ENCODE results near the gene ZFP90. TPM values are rescaled to one million over a fixed set of nuclear protein-coding genes. Genes with fewer than 3 reads are reported as not detected.

The ZFP90 gene
- total RNA-seq, 1 donor from 2014 or later = 11.2 TPM

- no peak for DNase-seq (ENCODE audit: low read depth in 2 of 2)
Measured at GRCh38 chr16:68577352-68577853, 38.3 kb downstream of the ZFP90 start.

GRCh38 chr16:68590201-68590994 is 51.3 kb downstream of the ZFP90 start:
- DNase-seq (ENCODE audit: low read depth in 2 of 2) = peak; percentile 10 to 57

DNA sequence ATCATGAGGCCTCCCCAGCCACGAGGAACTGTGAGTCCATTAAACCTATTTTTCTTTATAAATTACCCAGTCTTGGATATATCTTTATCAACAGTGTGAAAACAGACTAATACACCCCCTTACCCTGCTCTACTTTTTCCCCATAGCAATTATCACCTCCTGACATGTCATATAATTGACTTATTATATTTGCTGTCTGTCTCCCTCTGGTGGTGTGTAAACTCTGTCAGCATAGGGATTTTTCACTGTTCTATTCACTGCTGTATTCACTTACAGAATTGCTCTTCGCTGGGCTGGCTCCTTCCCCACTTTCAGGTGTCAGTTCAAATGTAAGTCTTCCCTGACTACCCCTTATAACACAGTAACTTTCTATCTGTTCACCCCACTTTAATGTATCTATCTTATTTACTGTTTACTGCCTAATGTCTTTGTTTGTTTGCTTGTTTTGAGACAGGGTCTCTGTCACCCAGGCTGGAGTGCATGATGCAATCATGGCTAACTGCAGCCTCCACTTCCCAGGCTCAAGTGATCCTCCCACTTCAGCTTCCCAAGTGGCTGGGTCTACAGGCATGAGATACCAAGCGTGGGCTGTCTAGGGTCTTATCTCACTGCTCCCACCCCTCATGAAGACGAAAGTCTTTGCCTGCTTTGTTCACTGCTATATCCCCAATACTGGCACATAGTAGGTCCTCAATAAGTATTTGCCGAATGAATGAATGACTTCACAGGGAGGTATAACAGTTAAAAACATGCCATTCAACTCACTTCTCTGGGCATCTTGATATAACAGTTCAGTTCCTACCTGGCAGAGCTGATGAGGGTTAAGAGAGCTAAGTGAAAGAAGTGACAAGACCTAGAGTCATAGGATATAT is 53.6 kb downstream of the ZFP90 start:
- peak; percentile 5 to 47 for DNase-seq (ENCODE audit: low read depth in 2 of 2)

DNA sequence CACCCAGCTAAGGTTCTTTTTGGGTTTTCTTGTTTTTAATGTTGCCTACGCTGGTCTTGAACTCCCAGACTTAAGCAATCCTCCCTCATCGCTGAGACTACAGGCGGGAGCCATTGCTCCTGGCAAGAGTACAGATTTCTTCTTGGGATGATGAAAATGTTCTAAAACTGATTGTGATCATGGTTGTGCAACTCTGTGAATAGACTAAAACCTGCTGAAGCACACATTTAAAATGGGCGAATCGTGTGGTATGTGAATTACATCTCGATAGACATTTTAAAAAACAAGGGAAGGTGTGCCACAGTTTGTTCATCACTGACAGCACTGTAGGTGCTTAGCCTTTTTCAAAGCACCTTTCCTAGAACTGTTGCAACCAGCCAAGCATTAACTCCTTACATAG is 57.2 kb downstream of the ZFP90 start:
- no peak for DNase-seq (ENCODE audit: low read depth in 2 of 2)

DNA sequence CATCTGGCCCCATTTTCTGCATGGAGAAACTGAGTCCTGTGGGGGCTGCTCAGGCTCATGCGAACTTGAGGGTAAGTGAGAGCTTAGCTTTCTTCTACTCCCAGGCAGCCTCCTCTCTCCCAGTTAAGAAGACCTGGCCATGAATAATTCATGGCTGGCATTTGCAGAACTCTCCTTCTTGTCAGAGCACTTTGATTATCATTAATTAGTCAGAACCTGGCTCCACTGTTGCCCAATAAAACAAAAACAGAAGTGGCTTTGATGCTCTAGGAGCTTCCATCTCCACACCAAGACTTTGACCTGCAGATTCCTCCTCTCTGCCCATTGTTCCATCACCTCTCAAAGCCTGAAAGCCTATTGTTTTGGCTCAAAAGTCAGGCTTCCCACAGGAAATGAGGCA is 60.5 kb downstream of the ZFP90 start:
- no peak for DNase-seq (ENCODE audit: low read depth in 2 of 2)

DNA sequence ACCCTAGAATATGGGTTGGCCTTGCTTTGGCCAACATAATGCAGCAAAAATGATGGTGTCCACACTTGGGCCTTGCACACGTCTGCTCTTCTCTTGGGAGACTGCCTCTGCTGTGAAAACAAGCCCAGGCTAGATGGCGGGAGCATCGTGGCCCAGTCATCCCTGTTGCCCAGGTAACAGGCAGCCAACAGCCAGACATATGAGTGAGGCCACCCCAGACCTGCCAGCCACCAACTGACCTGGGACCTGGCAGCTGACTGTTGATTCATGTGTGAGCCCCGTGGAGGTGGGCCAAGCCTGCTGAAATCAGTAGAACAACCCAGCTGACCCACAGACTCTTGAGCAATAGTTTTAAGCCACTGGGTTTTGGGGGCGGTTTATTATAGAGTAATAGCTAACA is 66.7 kb downstream of the ZFP90 start:
- DNase-seq (ENCODE audit: low read depth in 2 of 2) = no peak

DNA sequence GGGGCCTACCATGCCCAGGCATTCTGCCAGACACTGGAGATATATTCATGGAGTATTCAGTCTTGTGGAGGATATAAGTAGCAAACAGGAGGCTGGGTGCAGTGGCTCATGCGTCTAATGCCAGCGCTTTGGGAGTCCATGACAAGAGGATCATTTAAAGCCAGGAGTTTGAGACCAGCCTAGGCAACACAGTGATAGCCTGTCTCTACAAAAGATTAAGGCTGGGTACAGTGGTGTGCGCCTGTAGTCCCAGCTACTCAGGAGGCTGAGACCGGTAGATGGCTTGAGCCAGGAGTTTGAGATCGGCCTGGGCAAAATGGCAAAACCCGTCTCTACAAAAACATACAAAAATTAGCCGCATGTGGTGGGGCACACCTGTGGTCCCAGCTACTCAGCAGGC is 68.4 kb downstream of the ZFP90 start:
- no peak for DNase-seq (ENCODE audit: low read depth in 2 of 2)

GRCh38 chr16:68608330-68608729 is 69.2 kb downstream of the ZFP90 start:
- no peak for DNase-seq (ENCODE audit: low read depth in 2 of 2)

- DNase-seq (ENCODE audit: low read depth in 2 of 2) = no peak
Measured at GRCh38 chr16:68612996-68613395, 73.9 kb downstream of the ZFP90 start.

DNA sequence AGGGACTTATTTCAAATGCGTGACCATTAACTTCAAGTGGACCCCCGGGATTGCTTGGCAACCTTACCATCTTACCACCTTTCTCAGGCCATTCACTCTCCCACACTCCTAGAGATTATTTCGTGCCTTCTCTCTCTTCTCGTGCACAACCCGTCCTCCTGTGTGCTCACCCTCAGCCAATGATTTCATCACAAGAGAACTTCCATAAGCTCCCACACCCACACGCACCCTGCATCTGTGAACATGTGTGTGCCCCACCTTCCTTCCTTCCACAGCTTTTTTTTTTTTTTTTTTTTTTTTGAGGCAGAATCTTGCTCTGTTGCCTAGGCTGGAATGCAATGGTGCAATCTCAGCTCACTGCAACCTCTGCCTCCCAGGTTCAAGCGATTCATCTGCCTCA is 78.6 kb downstream of the ZFP90 start:
- no peak for DNase-seq (ENCODE audit: low read depth in 2 of 2)

Other genes with a start within 250 kb of the ZFP90 start
- gene SLC7A6OS, start 228.3 kb upstream of the ZFP90 start, total RNA-seq = 8.1 and 10.9 TPM in 2 replicates
- gene PRMT7, start 228.3 kb upstream of the ZFP90 start, total RNA-seq = 24.5 and 32.5 TPM in 2 replicates
- under 0.01 TPM in 2 replicates for gene SMPD3, start 90.8 kb upstream of the ZFP90 start, total RNA-seq
- under 0.01 TPM in 1 of 2 replicates, not detected in the other for gene CDH3, start 106.0 kb downstream of the ZFP90 start, total RNA-seq
- gene CDH1, start 198.0 kb downstream of the ZFP90 start, total RNA-seq = not detected in 2 replicates

Data from dermis microvascular lymphatic vessel endothelial cell (primary cell).